OCI-LY7 (cell line): Measurements from ENCODE around the gene TECPR2.

Source experiments
- CTCF ChIP-seq: fragments of 200-600 bp; sonication (generic); conservative IDR thresholded peaks from 2 replicates; pipeline ENCODE4 v1.5.1; 2014; ENCODE audit warnings: mild to moderate bottlenecking, antibody characterized with exemption, low read length, moderate library complexity, mixed read lengths
- EZH2phosphoT487 ChIP-seq: fragments of 200-600 bp; sonication (generic); IDR thresholded peaks from 2 replicates; pipeline ENCODE4 v1.6.1; 2018; ENCODE audit warnings: low read depth, borderline replicate concordance, mild to moderate bottlenecking, mixed run types, antibody characterized with exemption, low read length, moderate library complexity, mixed read lengths

- TF ChIP-seq CTCF (no peak), EZH2phosphoT487 (no peak)
Observed at GRCh38 chr14:102539544-102540314, 177.0 kb downstream of the TECPR2 start.
